Sigmoid colon (tissue), 4 donors: ENCODE results near the gene SEH1L.

Source experiments
- EP300 ChIP-seq, 4 donors: sonication (generic); formaldehyde crosslinking; IDR thresholded peaks; one replicate each; pipeline ENCODE4 v1.6.1; 2017; ENCODE audit warnings: antibody characterized with exemption in 4 of 4
- TF ChIP-seq, protein P1 (sequence below), 4 experiments: fragments of 450-650 bp in 3 of 4; fragments of 200-600 bp in 1 of 4; IDR thresholded peaks; one replicate each; pipeline ENCODE4 v1.5.1; 2016 to 2019; ENCODE audit warnings: antibody characterized with exemption in 4 of 4, mild to moderate bottlenecking in 3 of 4, moderate library complexity in 2 of 4

DNA sequence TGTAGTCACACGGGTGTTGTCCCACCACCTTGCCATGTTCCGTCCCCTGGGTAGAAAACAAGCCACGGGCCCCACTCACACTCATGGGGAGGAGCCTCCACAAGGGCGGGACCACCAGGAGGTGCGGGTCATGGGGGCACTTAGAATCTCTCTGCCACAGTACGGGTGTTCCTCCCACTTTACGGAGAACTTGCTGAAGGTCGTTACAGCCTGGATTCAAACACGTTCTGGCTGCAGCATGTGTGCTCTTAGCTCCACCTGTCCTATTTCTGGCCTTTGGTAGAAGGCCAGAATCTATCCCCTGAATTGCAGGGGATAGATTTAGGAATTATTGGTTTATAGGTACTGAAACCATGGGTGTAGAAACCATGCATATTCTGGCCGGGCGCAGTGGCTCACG, 28.5 kb downstream of the SEH1L start:
- TF ChIP-seq, protein P1, sequence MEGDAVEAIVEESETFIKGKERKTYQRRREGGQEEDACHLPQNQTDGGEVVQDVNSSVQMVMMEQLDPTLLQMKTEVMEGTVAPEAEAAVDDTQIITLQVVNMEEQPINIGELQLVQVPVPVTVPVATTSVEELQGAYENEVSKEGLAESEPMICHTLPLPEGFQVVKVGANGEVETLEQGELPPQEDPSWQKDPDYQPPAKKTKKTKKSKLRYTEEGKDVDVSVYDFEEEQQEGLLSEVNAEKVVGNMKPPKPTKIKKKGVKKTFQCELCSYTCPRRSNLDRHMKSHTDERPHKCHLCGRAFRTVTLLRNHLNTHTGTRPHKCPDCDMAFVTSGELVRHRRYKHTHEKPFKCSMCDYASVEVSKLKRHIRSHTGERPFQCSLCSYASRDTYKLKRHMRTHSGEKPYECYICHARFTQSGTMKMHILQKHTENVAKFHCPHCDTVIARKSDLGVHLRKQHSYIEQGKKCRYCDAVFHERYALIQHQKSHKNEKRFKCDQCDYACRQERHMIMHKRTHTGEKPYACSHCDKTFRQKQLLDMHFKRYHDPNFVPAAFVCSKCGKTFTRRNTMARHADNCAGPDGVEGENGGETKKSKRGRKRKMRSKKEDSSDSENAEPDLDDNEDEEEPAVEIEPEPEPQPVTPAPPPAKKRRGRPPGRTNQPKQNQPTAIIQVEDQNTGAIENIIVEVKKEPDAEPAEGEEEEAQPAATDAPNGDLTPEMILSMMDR (IDR thresholded peaks at IDR 0.05): no peak
- TF ChIP-seq EP300 (IDR thresholded peaks at IDR 0.05): no peak
